Measurements from ENCODE around the gene CALHM5.

CALHM5 gene

GRCh38 chr6:116528133-116528532, 16.7 kb downstream of the CALHM5 start:
- Histone ChIP-seq H3K9ac (ENCODE audit: low read depth in 1 of 2, low read length in 2 of 2) (no peak overlapping the region), H3K27me3 (ENCODE audit: control insufficient read depth in 2 of 2, insufficient read depth in 2 of 2, low read length in 2 of 2) (peaks cover 0 to 3% of the 10 kb centered on the region in 2 donors), H3K27ac (ENCODE audit: low read depth in 2 of 2, low read length in 2 of 2) (no peak overlapping the region), H3K9me3 (ENCODE audit: control insufficient read depth in 2 of 2, low read length in 2 of 2) (no peaks in the 10 kb centered on the region), H3K4me3 (ENCODE audit: low read length in 2 of 2) (no peak overlapping the region), H3K36me3 (ENCODE audit: control insufficient read depth in 2 of 2, insufficient read depth in 2 of 2, low read length in 2 of 2) (no peaks in the 10 kb centered on the region), H3K4me1 (ENCODE audit: control insufficient read depth in 2 of 2, insufficient read depth in 2 of 2, low read length in 2 of 2) (no peaks in the 10 kb centered on the region)

- Histone ChIP-seq H3K27ac (ENCODE audit: low read depth in 2 of 2, low read length in 2 of 2) (no peak overlapping the region), H3K4me1 (ENCODE audit: control insufficient read depth in 2 of 2, insufficient read depth in 2 of 2, low read length in 2 of 2) (no peaks in the 10 kb centered on the region), H3K27me3 (ENCODE audit: control insufficient read depth in 2 of 2, insufficient read depth in 2 of 2, low read length in 2 of 2) (peaks cover 3 to 4% of the 10 kb centered on the region in 2 donors), H3K4me3 (ENCODE audit: low read length in 2 of 2) (no peak overlapping the region), H3K9ac (ENCODE audit: low read depth in 1 of 2, low read length in 2 of 2) (no peak overlapping the region), H3K9me3 (ENCODE audit: control insufficient read depth in 2 of 2, low read length in 2 of 2) (no peaks in the 10 kb centered on the region), H3K36me3 (ENCODE audit: control insufficient read depth in 2 of 2, insufficient read depth in 2 of 2, low read length in 2 of 2) (no peaks in the 10 kb centered on the region)
Measured at GRCh38 chr6:116528780-116529179, 17.3 kb downstream of the CALHM5 start.

GRCh38 chr6:116529466-116530290, 18.2 kb downstream of the CALHM5 start:
- Histone ChIP-seq H3K4me1 (ENCODE audit: control insufficient read depth in 2 of 2, insufficient read depth in 2 of 2, low read length in 2 of 2) (no peaks in the 10 kb centered on the region), H3K27me3 (ENCODE audit: control insufficient read depth in 2 of 2, insufficient read depth in 2 of 2, low read length in 2 of 2) (peaks cover 0 to 4% of the 10 kb centered on the region in 2 donors), H3K27ac (ENCODE audit: low read depth in 2 of 2, low read length in 2 of 2) (no peak overlapping the region)

GRCh38 chr6:116530436-116530835, 19.0 kb downstream of the CALHM5 start:
- H3K9me3 ChIP-seq (ENCODE audit: control insufficient read depth in 2 of 2, low read length in 2 of 2): no peaks in the 10 kb centered on the region
- no peaks in the 10 kb centered on the region for H3K36me3 ChIP-seq (ENCODE audit: control insufficient read depth in 2 of 2, insufficient read depth in 2 of 2, low read length in 2 of 2)
- no peak overlapping the region for H3K9ac ChIP-seq (ENCODE audit: low read depth in 1 of 2, low read length in 2 of 2)
- no peak overlapping the region for H3K4me3 ChIP-seq (ENCODE audit: low read length in 2 of 2)
- H3K27ac ChIP-seq (ENCODE audit: low read depth in 2 of 2, low read length in 2 of 2): no peak overlapping the region
- no peaks in the 10 kb centered on the region for H3K4me1 ChIP-seq (ENCODE audit: control insufficient read depth in 2 of 2, insufficient read depth in 2 of 2, low read length in 2 of 2)
- peaks cover 0 to 4% of the 10 kb centered on the region in 2 donors for H3K27me3 ChIP-seq (ENCODE audit: control insufficient read depth in 2 of 2, insufficient read depth in 2 of 2, low read length in 2 of 2)

More at GRCh38 chr6:116529466-116530290, 18.2 kb downstream of the CALHM5 start:
- H3K36me3 ChIP-seq (ENCODE audit: control insufficient read depth in 2 of 2, insufficient read depth in 2 of 2, low read length in 2 of 2): no peaks in the 10 kb centered on the region
- no peak overlapping the region for H3K4me3 ChIP-seq (ENCODE audit: low read length in 2 of 2)
- no peaks in the 10 kb centered on the region for H3K9me3 ChIP-seq (ENCODE audit: control insufficient read depth in 2 of 2, low read length in 2 of 2)
- no peak overlapping the region for H3K9ac ChIP-seq (ENCODE audit: low read depth in 1 of 2, low read length in 2 of 2)

- Histone ChIP-seq H3K27ac (ENCODE audit: low read depth in 2 of 2, low read length in 2 of 2) (no peak overlapping the region), H3K4me1 (ENCODE audit: control insufficient read depth in 2 of 2, insufficient read depth in 2 of 2, low read length in 2 of 2) (no peaks in the 10 kb centered on the region), H3K27me3 (ENCODE audit: control insufficient read depth in 2 of 2, insufficient read depth in 2 of 2, low read length in 2 of 2) (peaks cover 0 to 4% of the 10 kb centered on the region in 2 donors), H3K36me3 (ENCODE audit: control insufficient read depth in 2 of 2, insufficient read depth in 2 of 2, low read length in 2 of 2) (no peaks in the 10 kb centered on the region), H3K9ac (ENCODE audit: low read depth in 1 of 2, low read length in 2 of 2) (no peak overlapping the region), H3K9me3 (ENCODE audit: control insufficient read depth in 2 of 2, low read length in 2 of 2) (no peaks in the 10 kb centered on the region), H3K4me3 (ENCODE audit: low read length in 2 of 2) (no peak overlapping the region)
Measured at GRCh38 chr6:116531675-116532570, 20.5 kb downstream of the CALHM5 start.

- H3K27ac ChIP-seq (ENCODE audit: low read depth in 2 of 2, low read length in 2 of 2): no peak overlapping the region
- H3K4me3 ChIP-seq (ENCODE audit: low read length in 2 of 2): no peak overlapping the region
- no peak overlapping the region for H3K9ac ChIP-seq (ENCODE audit: low read depth in 1 of 2, low read length in 2 of 2)
- no peaks in the 10 kb centered on the region for H3K36me3 ChIP-seq (ENCODE audit: control insufficient read depth in 2 of 2, insufficient read depth in 2 of 2, low read length in 2 of 2)
- no peaks in the 10 kb centered on the region for H3K4me1 ChIP-seq (ENCODE audit: control insufficient read depth in 2 of 2, insufficient read depth in 2 of 2, low read length in 2 of 2)
- no peaks in the 10 kb centered on the region for H3K9me3 ChIP-seq (ENCODE audit: control insufficient read depth in 2 of 2, low read length in 2 of 2)
- peaks cover 0 to 4% of the 10 kb centered on the region in 2 donors for H3K27me3 ChIP-seq (ENCODE audit: control insufficient read depth in 2 of 2, insufficient read depth in 2 of 2, low read length in 2 of 2)
Measured at GRCh38 chr6:116533233-116533957, 22.0 kb downstream of the CALHM5 start.

GRCh38 chr6:116535109-116535508, 23.7 kb downstream of the CALHM5 start:
- Histone ChIP-seq H3K4me1 (ENCODE audit: control insufficient read depth in 2 of 2, insufficient read depth in 2 of 2, low read length in 2 of 2) (no peaks in the 10 kb centered on the region), H3K4me3 (ENCODE audit: low read length in 2 of 2) (no peak overlapping the region), H3K27me3 (ENCODE audit: control insufficient read depth in 2 of 2, insufficient read depth in 2 of 2, low read length in 2 of 2) (peaks cover 0 to 7% of the 10 kb centered on the region in 2 donors), H3K9me3 (ENCODE audit: control insufficient read depth in 2 of 2, low read length in 2 of 2) (no peaks in the 10 kb centered on the region), H3K9ac (ENCODE audit: low read depth in 1 of 2, low read length in 2 of 2) (no peak overlapping the region), H3K27ac (ENCODE audit: low read depth in 2 of 2, low read length in 2 of 2) (no peak overlapping the region), H3K36me3 (ENCODE audit: control insufficient read depth in 2 of 2, insufficient read depth in 2 of 2, low read length in 2 of 2) (no peaks in the 10 kb centered on the region)

- Histone ChIP-seq H3K4me3 (ENCODE audit: low read length in 2 of 2) (no peak overlapping the region), H3K9me3 (ENCODE audit: control insufficient read depth in 2 of 2, low read length in 2 of 2) (no peaks in the 10 kb centered on the region), H3K27me3 (ENCODE audit: control insufficient read depth in 2 of 2, insufficient read depth in 2 of 2, low read length in 2 of 2) (peaks cover 3 to 7% of the 10 kb centered on the region in 2 donors), H3K9ac (ENCODE audit: low read depth in 1 of 2, low read length in 2 of 2) (no peak overlapping the region), H3K27ac (ENCODE audit: low read depth in 2 of 2, low read length in 2 of 2) (no peak overlapping the region), H3K4me1 (ENCODE audit: control insufficient read depth in 2 of 2, insufficient read depth in 2 of 2, low read length in 2 of 2) (no peaks in the 10 kb centered on the region), H3K36me3 (ENCODE audit: control insufficient read depth in 2 of 2, insufficient read depth in 2 of 2, low read length in 2 of 2) (no peaks in the 10 kb centered on the region)
Measured at GRCh38 chr6:116536216-116536621, 24.8 kb downstream of the CALHM5 start.

GRCh38 chr6:116542426-116542825, 31.0 kb downstream of the CALHM5 start:
- peaks cover 3% of the 10 kb centered on the region in 2 donors for H3K27me3 ChIP-seq (ENCODE audit: control insufficient read depth in 2 of 2, insufficient read depth in 2 of 2, low read length in 2 of 2)
- H3K4me1 ChIP-seq (ENCODE audit: control insufficient read depth in 2 of 2, insufficient read depth in 2 of 2, low read length in 2 of 2): no peaks in the 10 kb centered on the region
- no peak overlapping the region for H3K9ac ChIP-seq (ENCODE audit: low read depth in 1 of 2, low read length in 2 of 2)
- no peaks in the 10 kb centered on the region for H3K36me3 ChIP-seq (ENCODE audit: control insufficient read depth in 2 of 2, insufficient read depth in 2 of 2, low read length in 2 of 2)
- no peak overlapping the region for H3K4me3 ChIP-seq (ENCODE audit: low read length in 2 of 2)
- no peaks in the 10 kb centered on the region for H3K9me3 ChIP-seq (ENCODE audit: control insufficient read depth in 2 of 2, low read length in 2 of 2)
- H3K27ac ChIP-seq (ENCODE audit: low read depth in 2 of 2, low read length in 2 of 2): no peak overlapping the region
